GM23338 (cell line): ENCODE results near the gene PANK4. TPM values are rescaled to one million over a fixed set of nuclear protein-coding genes. Genes with fewer than 3 reads are reported as not detected.

Experiments used
- ATAC-seq: fragments of 200-7000 bp; cut with Tn5 transposase; 3 replicates; pipeline ENCODE4 v1.9.1; 2020
- DNase-seq: peaks from one replicate; pipeline ENCODE4 v3.0.0-alpha.2; 2015; ENCODE audit warnings: low spot score
- H2AFZ ChIP-seq: fragments of 200-600 bp; sonication (generic); 2 replicates; pipeline ENCODE4 v1.8.0; 2016; ENCODE audit warnings: antibody characterized with exemption, mild to moderate bottlenecking, moderate library complexity
- H3F3A ChIP-seq: fragments of 200-600 bp; sonication (generic); replicated peaks from 2 replicates; pipeline ENCODE4 v1.8.0; 2017; ENCODE audit warnings: antibody characterized with exemption, mixed run types, low read depth
- H3K27ac ChIP-seq: fragments of 200-600 bp; sonication (generic); 2 replicates; pipeline ENCODE4 v1.6.1; 2016; ENCODE audit warnings: low read depth
- H3K27me3 ChIP-seq: fragments of 200-600 bp; sonication (generic); 2 replicates; pipeline ENCODE4 v1.8.0; 2016; ENCODE audit warnings: mild to moderate bottlenecking, mixed run types, moderate library complexity; ENCODE audit not compliant: insufficient read depth
- H3K36me3 ChIP-seq: fragments of 200-600 bp; sonication (generic); 2 replicates; pipeline ENCODE4 v1.8.0; 2016; ENCODE audit warnings: mild to moderate bottlenecking; ENCODE audit not compliant: insufficient read depth
- H3K4me1 ChIP-seq: fragments of 200-600 bp; sonication (generic); 2 replicates; pipeline ENCODE4 v1.8.0; 2016; ENCODE audit warnings: mild to moderate bottlenecking, moderate library complexity; ENCODE audit not compliant: insufficient read depth
- H3K4me2 ChIP-seq: fragments of 200-600 bp; sonication (generic); 2 replicates; pipeline ENCODE4 v1.7.1; 2017; ENCODE audit warnings: mixed run types
- H3K4me3 ChIP-seq: fragments of 200-600 bp; sonication (generic); 2 replicates; pipeline ENCODE4 v1.6.1; 2016; ENCODE audit warnings: mixed run types
- H3K79me2 ChIP-seq: fragments of 200-600 bp; sonication (generic); replicated peaks from 2 replicates; pipeline ENCODE4 v1.8.0; 2017; ENCODE audit warnings: mild to moderate bottlenecking; ENCODE audit not compliant: insufficient read depth
- H3K9me2 ChIP-seq: fragments of 200-600 bp; sonication (generic); 2 replicates; pipeline ENCODE4 v1.8.0; 2017; ENCODE audit not compliant: insufficient read depth
- H4K20me1 ChIP-seq: fragments of 200-600 bp; sonication (generic); replicated peaks from 2 replicates; pipeline ENCODE4 v1.8.0; 2017; ENCODE audit warnings: mild to moderate bottlenecking; ENCODE audit not compliant: insufficient read depth
- H3K27ac Mint-ChIP-seq: 2 replicates; pipeline ENCODE4 v1.8.0; 2020; ENCODE audit warnings: inconsistent platforms, mild to moderate bottlenecking, moderate library complexity, mixed read lengths
- H3K27me3 Mint-ChIP-seq: 3 replicates; pipeline ENCODE4 v1.8.0; 2022; ENCODE audit warnings: low read depth, mild to moderate bottlenecking, moderate library complexity, mixed read lengths, inconsistent platforms; ENCODE audit not compliant: insufficient read depth, poor library complexity
- H3K36me3 Mint-ChIP-seq: 3 replicates; pipeline ENCODE4 v1.8.0; 2021; ENCODE audit warnings: low read depth, mild to moderate bottlenecking, inconsistent platforms, moderate library complexity, mixed read lengths
- H3K4me1 Mint-ChIP-seq: 3 replicates; pipeline ENCODE4 v1.8.0; 2020; ENCODE audit warnings: mild to moderate bottlenecking, inconsistent platforms, mixed read lengths
- H3K4me3 Mint-ChIP-seq: 3 replicates; pipeline ENCODE4 v1.8.0; 2021; ENCODE audit warnings: moderate library complexity, mild to moderate bottlenecking, inconsistent platforms, mixed read lengths
- H3K9me3 Mint-ChIP-seq: 3 replicates; pipeline ENCODE4 v1.8.0; 2020; ENCODE audit warnings: moderate library complexity, mild to moderate bottlenecking, inconsistent platforms, mixed read lengths
- CREB1 ChIP-seq: fragments of 250-450 bp; sonication (Bioruptor Pico); IDR thresholded peaks from 2 replicates; pipeline ENCODE4 v1.5.0; 2020; ENCODE audit warnings: low read depth, mild to moderate bottlenecking, moderate library complexity
- CTCF ChIP-seq, 2 experiments: fragments of 200-600 bp in 1 of 2; sonication (generic) in 1 of 2; conservative IDR thresholded peaks; 2 replicates each; pipeline versions ENCODE4 v1.5.1 to v1.6.1; 2016 to 2017; ENCODE audit warnings: antibody characterized with exemption in 2 of 2, low read depth in 2 of 2, mild to moderate bottlenecking in 2 of 2, moderate library complexity in 1 of 2
- EZH2 ChIP-seq: fragments of 200-600 bp; sonication (generic); IDR thresholded peaks from one replicate; pipeline ENCODE4 v1.8.0; 2017; ENCODE audit warnings: antibody characterized with exemption, mild to moderate bottlenecking, low read depth; ENCODE audit not compliant: unreplicated experiment
- JUNB ChIP-seq: IDR thresholded peaks from one replicate; pipeline ENCODE4 v1.6.1; 2016; ENCODE audit warnings: antibody characterized with exemption; ENCODE audit not compliant: unreplicated experiment
- NANOG ChIP-seq: IDR thresholded peaks from 2 replicates; pipeline ENCODE4 v1.6.1; 2016; ENCODE audit warnings: antibody characterized with exemption, borderline replicate concordance
- POLR2AphosphoS5 ChIP-seq: IDR thresholded peaks from 2 replicates; pipeline ENCODE4 v1.6.1; 2016; ENCODE audit warnings: antibody characterized with exemption, low read depth
- STAT1 ChIP-seq: IDR thresholded peaks from one replicate; pipeline ENCODE4 v1.6.1; 2016; ENCODE audit warnings: antibody characterized with exemption; ENCODE audit not compliant: unreplicated experiment
- polyA plus RNA-seq: library from polyadenylated mRNA; unstranded; fragments of >200 nt; fragmentation: Nextera tagmentation; extraction: Ambion mirVana; gene quantifications from 2 replicates; pipeline ENCODE4 v1.2.1, GENCODE V29; 2016
- total RNA-seq: library from RNA; depleted of rRNA; stranded (reverse); fragments of >200 nt; shearing (Covaris generic); gene quantifications from 2 replicates; pipeline ENCODE4 v1.2.3, GENCODE V29; 2014
- TF ChIP-seq, protein P1 (sequence below): fragments of 250-450 bp; sonication (Bioruptor Pico); IDR thresholded peaks from 2 replicates; pipeline ENCODE4 v1.5.0; 2020; ENCODE audit warnings: mild to moderate bottlenecking, moderate library complexity

Gene PANK4
- total and polyA plus RNA-seq, 2 experiments from 2014 or later: 25.8 to 43.7 TPM

- TF ChIP-seq, protein P1, sequence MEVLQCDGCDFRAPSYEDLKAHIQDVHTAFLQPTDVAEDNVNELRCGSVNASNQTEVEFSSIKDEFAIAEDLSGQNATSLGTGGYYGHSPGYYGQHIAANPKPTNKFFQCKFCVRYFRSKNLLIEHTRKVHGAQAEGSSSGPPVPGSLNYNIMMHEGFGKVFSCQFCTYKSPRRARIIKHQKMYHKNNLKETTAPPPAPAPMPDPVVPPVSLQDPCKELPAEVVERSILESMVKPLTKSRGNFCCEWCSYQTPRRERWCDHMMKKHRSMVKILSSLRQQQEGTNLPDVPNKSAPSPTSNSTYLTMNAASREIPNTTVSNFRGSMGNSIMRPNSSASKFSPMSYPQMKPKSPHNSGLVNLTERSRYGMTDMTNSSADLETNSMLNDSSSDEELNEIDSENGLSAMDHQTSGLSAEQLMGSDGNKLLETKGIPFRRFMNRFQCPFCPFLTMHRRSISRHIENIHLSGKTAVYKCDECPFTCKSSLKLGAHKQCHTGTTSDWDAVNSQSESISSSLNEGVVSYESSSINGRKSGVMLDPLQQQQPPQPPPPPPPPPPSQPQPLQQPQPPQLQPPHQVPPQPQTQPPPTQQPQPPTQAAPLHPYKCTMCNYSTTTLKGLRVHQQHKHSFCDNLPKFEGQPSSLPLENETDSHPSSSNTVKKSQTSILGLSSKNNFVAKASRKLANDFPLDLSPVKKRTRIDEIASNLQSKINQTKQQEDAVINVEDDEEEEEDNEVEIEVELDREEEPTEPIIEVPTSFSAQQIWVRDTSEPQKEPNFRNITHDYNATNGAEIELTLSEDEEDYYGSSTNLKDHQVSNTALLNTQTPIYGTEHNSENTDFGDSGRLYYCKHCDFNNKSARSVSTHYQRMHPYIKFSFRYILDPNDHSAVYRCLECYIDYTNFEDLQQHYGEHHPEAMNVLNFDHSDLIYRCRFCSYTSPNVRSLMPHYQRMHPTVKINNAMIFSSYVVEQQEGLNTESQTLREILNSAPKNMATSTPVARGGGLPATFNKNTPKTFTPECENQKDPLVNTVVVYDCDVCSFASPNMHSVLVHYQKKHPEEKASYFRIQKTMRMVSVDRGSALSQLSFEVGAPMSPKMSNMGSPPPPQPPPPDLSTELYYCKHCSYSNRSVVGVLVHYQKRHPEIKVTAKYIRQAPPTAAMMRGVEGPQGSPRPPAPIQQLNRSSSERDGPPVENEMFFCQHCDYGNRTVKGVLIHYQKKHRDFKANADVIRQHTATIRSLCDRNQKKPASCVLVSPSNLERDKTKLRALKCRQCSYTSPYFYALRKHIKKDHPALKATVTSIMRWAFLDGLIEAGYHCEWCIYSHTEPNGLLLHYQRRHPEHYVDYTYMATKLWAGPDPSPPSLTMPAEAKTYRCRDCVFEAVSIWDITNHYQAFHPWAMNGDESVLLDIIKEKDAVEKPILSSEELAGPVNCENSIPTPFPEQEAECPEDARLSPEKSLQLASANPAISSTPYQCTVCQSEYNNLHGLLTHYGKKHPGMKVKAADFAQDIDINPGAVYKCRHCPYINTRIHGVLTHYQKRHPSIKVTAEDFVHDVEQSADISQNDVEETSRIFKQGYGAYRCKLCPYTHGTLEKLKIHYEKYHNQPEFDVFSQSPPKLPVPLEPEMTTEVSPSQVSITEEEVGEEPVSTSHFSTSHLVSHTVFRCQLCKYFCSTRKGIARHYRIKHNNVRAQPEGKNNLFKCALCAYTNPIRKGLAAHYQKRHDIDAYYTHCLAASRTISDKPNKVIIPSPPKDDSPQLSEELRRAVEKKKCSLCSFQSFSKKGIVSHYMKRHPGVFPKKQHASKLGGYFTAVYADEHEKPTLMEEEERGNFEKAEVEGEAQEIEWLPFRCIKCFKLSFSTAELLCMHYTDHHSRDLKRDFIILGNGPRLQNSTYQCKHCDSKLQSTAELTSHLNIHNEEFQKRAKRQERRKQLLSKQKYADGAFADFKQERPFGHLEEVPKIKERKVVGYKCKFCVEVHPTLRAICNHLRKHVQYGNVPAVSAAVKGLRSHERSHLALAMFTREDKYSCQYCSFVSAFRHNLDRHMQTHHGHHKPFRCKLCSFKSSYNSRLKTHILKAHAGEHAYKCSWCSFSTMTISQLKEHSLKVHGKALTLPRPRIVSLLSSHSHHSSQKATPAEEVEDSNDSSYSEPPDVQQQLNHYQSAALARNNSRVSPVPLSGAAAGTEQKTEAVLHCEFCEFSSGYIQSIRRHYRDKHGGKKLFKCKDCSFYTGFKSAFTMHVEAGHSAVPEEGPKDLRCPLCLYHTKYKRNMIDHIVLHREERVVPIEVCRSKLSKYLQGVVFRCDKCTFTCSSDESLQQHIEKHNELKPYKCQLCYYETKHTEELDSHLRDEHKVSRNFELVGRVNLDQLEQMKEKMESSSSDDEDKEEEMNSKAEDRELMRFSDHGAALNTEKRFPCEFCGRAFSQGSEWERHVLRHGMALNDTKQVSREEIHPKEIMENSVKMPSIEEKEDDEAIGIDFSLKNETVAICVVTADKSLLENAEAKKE (CRISPR knock-in tag): no peak
Observed at GRCh38 chr1:2496746-2497145, 29.6 kb downstream of the PANK4 start (continued).

- Histone ChIP-seq H3K36me3 (no peaks in the 10 kb centered on the region), H3K4me1 (no peaks in the 10 kb centered on the region), H3F3A (no peaks in the 10 kb centered on the region), H3K79me2 (no peaks in the 10 kb centered on the region), H3K27ac (no peak overlapping the region), H3K27me3 (no peaks in the 10 kb centered on the region), H3K4me3 (no peak overlapping the region), H3K4me2 (no peak overlapping the region), H4K20me1 (no peaks in the 10 kb centered on the region), H2AFZ (no peak overlapping the region), H3K9me2 (no peaks in the 10 kb centered on the region)
- Mint-ChIP-seq H3K36me3 (no peaks in the 10 kb centered on the region), H3K9me3 (no peaks in the 10 kb centered on the region), H3K4me3 (no peak overlapping the region), H3K27ac (no peak overlapping the region), H3K27me3 (peaks cover 18% of the 10 kb centered on the region), H3K4me1 (no peaks in the 10 kb centered on the region)
- DNase-seq (no peak), ATAC-seq (no peak)
- TF ChIP-seq JUNB: no peak
- TF ChIP-seq, protein P1 (CRISPR knock-in tag): no peak
- no peak for TF ChIP-seq CREB1 (CRISPR knock-in tag)
- TF ChIP-seq EZH2: no peak
- TF ChIP-seq CTCF (conservative IDR thresholded peaks at IDR 0.05; ENCODE audit: low read depth in 2 of 2): no peak
- TF ChIP-seq STAT1: no peak
- TF ChIP-seq NANOG: no peak
- TF ChIP-seq POLR2AphosphoS5: no peak
Observed at GRCh38 chr1:2496087-2496622, 30.2 kb downstream of the PANK4 start.
